Putamen (tissue), 1 donor: Measurements from ENCODE around the gene TJAP1.
"Not testable (repeated sequence)": the region's sequence is repeated elsewhere in the genome, so short reads cannot be mapped to it uniquely, and the experiment has no call there.

Source experiments
- DNase-seq: peaks from one replicate; pipeline ENCODE4 v3.0.0-alpha.2; 2016; ENCODE audit warnings: low spot score

TJAP1 gene

GRCh38 chr6:43539409-43539808 lies 62.0 kb downstream of the TJAP1 start:
- not testable (repeated sequence) for DNase-seq

GRCh38 chr6:43540507-43540906 lies 63.1 kb downstream of the TJAP1 start:
- DNase-seq: no peak

- no peak for DNase-seq
These were observed 64.6 kb downstream of the TJAP1 start for GRCh38 chr6:43541774-43542471.

GRCh38 chr6:43544461-43544860 lies 67.1 kb downstream of the TJAP1 start:
- DNase-seq: no peak

- no peak for DNase-seq
These were observed 69.9 kb downstream of the TJAP1 start for GRCh38 chr6:43547222-43547621.
